HG03558 (cell line): ENCODE data around the gene PA2G4.
A peak's percentile ranks its signal among the peaks of the same experiment; 100 is the strongest.

Experiments used
- ATAC-seq: cut with Tn5 transposase; IDR thresholded peaks from one replicate; pipeline ENCODE4 v1.9.1; 2021; ENCODE audit warnings: moderate number of reproducible peaks; ENCODE audit not compliant: unreplicated experiment; ENCODE audit errors: extremely low read depth

PA2G4 gene

GRCh38 chr12:56121204-56121870 is 17.0 kb downstream of the PA2G4 start:
- no peak for ATAC-seq

GRCh38 chr12:56122637-56123036 is 18.3 kb downstream of the PA2G4 start:
- ATAC-seq: no peak

- no peak for ATAC-seq
Measured at GRCh38 chr12:56124133-56124532, 19.8 kb downstream of the PA2G4 start.

- no peak for ATAC-seq
Measured at GRCh38 chr12:56126732-56127239, 22.4 kb downstream of the PA2G4 start.

- ATAC-seq: no peak
Measured at GRCh38 chr12:56127485-56127887, 23.1 kb downstream of the PA2G4 start.

GRCh38 chr12:56127888-56128669 is 23.7 kb downstream of the PA2G4 start, which contains the start of gene ESYT1:
ESYT1 (plus strand) TSS chr12:56128267; CDS start chr12:56128320, 53 bp downstream.
- peak; percentile 56 for ATAC-seq

GRCh38 chr12:56128670-56129205 is 24.4 kb downstream of the PA2G4 start:
- no peak for ATAC-seq

GRCh38 chr12:56129206-56129941 is 25.0 kb downstream of the PA2G4 start:
- ATAC-seq: no peak

GRCh38 chr12:56129942-56130495 is 25.7 kb downstream of the PA2G4 start:
- no peak for ATAC-seq

GRCh38 chr12:56130876-56131275 is 26.5 kb downstream of the PA2G4 start:
- ATAC-seq: no peak

- ATAC-seq: no peak
Measured at GRCh38 chr12:56134897-56135296, 30.5 kb downstream of the PA2G4 start.

- no peak for ATAC-seq
Measured at GRCh38 chr12:56137853-56138571, 33.7 kb downstream of the PA2G4 start.

- no peak for ATAC-seq
Measured at GRCh38 chr12:56141946-56142784, 37.8 kb downstream of the PA2G4 start.

- ATAC-seq: no peak
Measured at GRCh38 chr12:56143217-56143616, 38.9 kb downstream of the PA2G4 start.

GRCh38 chr12:56143870-56144269 is 39.5 kb downstream of the PA2G4 start:
- no peak for ATAC-seq

GRCh38 chr12:56145217-56145616 is 40.9 kb downstream of the PA2G4 start:
- no peak for ATAC-seq

- no peak for ATAC-seq
Measured at GRCh38 chr12:56146492-56147460, 42.4 kb downstream of the PA2G4 start.

GRCh38 chr12:56150563-56150962 is 46.2 kb downstream of the PA2G4 start:
- ATAC-seq: no peak
